K562 (cell line): ENCODE data around the gene CEBPE. TPM values are rescaled to one million over a fixed set of nuclear protein-coding genes. Genes with fewer than 3 reads are reported as not detected.

Experiments
- CSDE1 ChIP-seq, 2 experiments: fragments of 450-650 bp; IDR thresholded peaks; 2 replicates each; pipeline ENCODE4 v1.6.1; 2016; ENCODE audit warnings: mild to moderate bottlenecking in 1 of 2
- FIP1L1 ChIP-seq: fragments of 200-400 bp; formaldehyde crosslinking; IDR thresholded peaks from 2 replicates; pipeline ENCODE4 v1.6.1; 2018; ENCODE audit warnings: mild to moderate bottlenecking, low read depth, low read length; ENCODE audit not compliant: poor library complexity, severe bottlenecking
- HDGF ChIP-seq: fragments of 450-650 bp; IDR thresholded peaks from 2 replicates; pipeline ENCODE4 v1.6.1; 2016
- KLF1 ChIP-seq: fragments of 450-650 bp; IDR thresholded peaks from 2 replicates; pipeline ENCODE4 v1.6.1; 2016; ENCODE audit warnings: missing genetic modification characterization, missing compliant biosample characterization
- NCOA2 ChIP-seq, 2 experiments: fragments of 450-650 bp; IDR thresholded peaks; 2 replicates each; pipeline ENCODE4 v1.6.1; 2018; ENCODE audit warnings: mild to moderate bottlenecking in 2 of 2, moderate library complexity in 1 of 2; ENCODE audit not compliant: partially characterized antibody in 2 of 2
- NFIX ChIP-seq: fragments of 250-450 bp; sonication (Bioruptor Pico); IDR thresholded peaks from 2 replicates; pipeline ENCODE4 v1.4.0; 2020; ENCODE audit warnings: low read depth, mild to moderate bottlenecking, moderate library complexity
- PYGO2 ChIP-seq: fragments of 450-650 bp; IDR thresholded peaks from 2 replicates; pipeline ENCODE4 v1.6.1; 2016; ENCODE audit warnings: mild to moderate bottlenecking, missing genetic modification characterization, moderate library complexity, missing compliant biosample characterization
- RBM17 ChIP-seq: fragments of 200-400 bp; formaldehyde crosslinking; IDR thresholded peaks from 2 replicates; pipeline ENCODE4 v1.6.1; 2017; ENCODE audit warnings: low read depth, mild to moderate bottlenecking, low read length, borderline replicate concordance
- SAP30 ChIP-seq: fragments of 200-600 bp; sonication (generic); IDR thresholded peaks from 2 replicates; pipeline ENCODE4 v1.6.1; 2012; ENCODE audit warnings: borderline replicate concordance, low read depth, mild to moderate bottlenecking, moderate library complexity, low read length, control low read depth, inconsistent platforms; ENCODE audit not compliant: insufficient read depth, poor library complexity, severe bottlenecking
- SNIP1 ChIP-seq: fragments of 450-650 bp; IDR thresholded peaks from 2 replicates; pipeline ENCODE4 v1.7.1; 2017; ENCODE audit warnings: low read depth, mild to moderate bottlenecking
- SRSF3 ChIP-seq: fragments of 200-400 bp; formaldehyde crosslinking; IDR thresholded peaks from 2 replicates; pipeline ENCODE4 v1.6.1; 2016; ENCODE audit warnings: mild to moderate bottlenecking, low read length, moderate library complexity; ENCODE audit not compliant: insufficient read depth
- ZNF121 ChIP-seq: sonication (generic); formaldehyde crosslinking; conservative IDR thresholded peaks from 2 replicates; pipeline ENCODE4 v1.8.0; 2022; ENCODE audit warnings: missing genetic modification reagents
- ZNF165 ChIP-seq: fragments of 250-450 bp; sonication (Bioruptor Pico); IDR thresholded peaks from 2 replicates; pipeline ENCODE4 v1.4.0; 2020; ENCODE audit warnings: borderline replicate concordance
- ZNF3 ChIP-seq: fragments of 250-450 bp; sonication (Bioruptor Pico); IDR thresholded peaks from 2 replicates; pipeline ENCODE4 v1.5.0; 2021; ENCODE audit warnings: mild to moderate bottlenecking, moderate library complexity
- ZNF561 ChIP-seq: fragments of 450-650 bp; formaldehyde crosslinking; conservative IDR thresholded peaks from 2 replicates; pipeline ENCODE4 v1.4.0; 2020; ENCODE audit warnings: mild to moderate bottlenecking, moderate library complexity
- polyA plus RNA-seq, 8 experiments: library from polyadenylated mRNA; depleted of rRNA in 4 of 8; stranded (reverse) in 5 of 8; unstranded in 3 of 8; fragments of >200 nt; fragmentation: Nextera tagmentation in 2 of 8; fragmentation: Illumina TruSeq in 1 of 8; extraction: Ambion mirVana in 2 of 8; extraction: Trizol in 1 of 8; gene quantifications; 2 replicates each; pipeline versions ENCODE4 v1.2.1 to v1.2.3, GENCODE V29; 2011 to 2014; ENCODE audit warnings: inconsistent platforms in 1 of 8, missing spikeins in 1 of 8
- total RNA-seq, 7 experiments: library from RNA; depleted of rRNA in 6 of 7; stranded (reverse); fragments of >200 nt in 6 of 7; fragmentation: Illumina TruSeq in 2 of 7; extraction: Trizol in 2 of 7; gene quantifications; 2 replicates each; pipeline versions ENCODE4 v1.2.1 to v1.2.3, GENCODE V29; 2011 to 2021; ENCODE audit warnings: low replicate concordance in 1 of 7
- TF ChIP-seq, protein P1 (sequence below): fragments of 250-450 bp; sonication (Bioruptor Pico); IDR thresholded peaks from 2 replicates; pipeline ENCODE4 v1.8.0; 2022; ENCODE audit warnings: inconsistent platforms
- TF ChIP-seq, protein P2 (sequence below): fragments of 450-650 bp; formaldehyde crosslinking; IDR thresholded peaks from 2 replicates; pipeline ENCODE4 v1.4.0; 2022; ENCODE audit warnings: missing genetic modification characterization
- TF ChIP-seq, protein P3 (sequence below): fragments of 450-650 bp; formaldehyde crosslinking; IDR thresholded peaks from 2 replicates; pipeline ENCODE4 v1.4.0; 2022; ENCODE audit warnings: missing genetic modification characterization
- TF ChIP-seq, protein P4 (sequence below): sonication (generic); formaldehyde crosslinking; IDR thresholded peaks from 2 replicates; pipeline ENCODE4 v1.5.0; 2020; ENCODE audit warnings: missing genetic modification reagents
- TF ChIP-seq, protein P5 (sequence below), 3 experiments: fragments of 200-800 bp in 1 of 3; sonication (Bioruptor generic) in 1 of 3; sonication (generic) in 1 of 3; formaldehyde crosslinking in 1 of 3; IDR thresholded peaks; 2 replicates each; pipeline versions ENCODE4 v1.6.1 to v1.8.0; 2016 to 2022; ENCODE audit warnings: mild to moderate bottlenecking in 2 of 3, missing compliant biosample characterization in 2 of 3, missing genetic modification characterization in 2 of 3, missing genetic modification reagents in 1 of 3

The CEBPE gene
- total and polyA plus RNA-seq, 9 of the 15 experiments (the other 6 are each of a cell fraction or from before 2014, with no cell fraction given) = 0.09 to 0.15 (median 0.13) TPM; not detected in 6

DNA sequence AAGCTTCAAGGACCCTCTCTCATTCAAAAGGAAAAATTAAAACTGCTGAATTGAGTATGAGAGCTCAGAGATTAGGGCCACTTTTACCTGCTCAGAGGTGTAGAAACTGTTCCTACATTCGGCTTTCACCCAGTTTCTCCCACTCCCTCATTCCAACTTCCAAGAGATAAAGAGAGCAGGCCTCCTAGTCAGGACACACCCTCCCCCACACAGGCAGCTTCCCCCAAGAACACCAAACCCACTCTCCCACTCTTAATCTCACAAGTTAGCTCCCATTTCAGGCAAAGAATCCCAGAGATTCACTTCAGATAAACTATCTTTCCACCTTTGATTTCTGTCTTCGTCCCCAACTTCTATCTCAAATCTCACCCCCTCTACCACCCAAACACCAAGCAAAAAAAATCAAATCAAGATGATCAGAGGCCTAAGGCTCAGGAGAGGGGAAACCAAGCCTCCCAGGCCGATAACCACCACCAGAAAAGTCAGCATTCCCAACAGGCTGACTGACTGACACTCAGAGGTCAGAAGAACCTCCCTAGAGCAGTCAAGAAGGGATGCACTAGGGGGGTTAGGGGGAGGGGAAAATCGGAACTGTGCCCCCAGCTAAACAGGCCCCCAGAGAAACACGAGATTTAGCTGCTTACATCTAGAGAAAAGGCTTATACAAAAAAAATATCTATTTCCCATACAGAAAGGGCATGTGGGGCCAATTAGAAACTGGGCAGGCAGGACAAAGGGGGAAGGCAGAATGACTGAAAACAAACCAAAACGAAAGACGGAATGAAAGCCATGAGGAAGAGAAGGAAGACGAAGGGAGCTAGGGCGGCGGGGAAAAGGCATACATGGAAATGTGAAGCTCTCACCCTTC lies 48.6 kb downstream of the CEBPE start (continued):
- TF ChIP-seq SNIP1 (no peak), PYGO2 (tag) (no peak), ZNF561 (CRISPR knock-in tag) (no peak), NFIX (no peak), SAP30 (no peak), HDGF (0 out of 2 replicates have a peak, but pooled peaks have one; percentile 23), ZNF3 (no peak), ZNF121 (CRISPR knock-in tag) (no peak), SRSF3 (no peak), CSDE1 (IDR thresholded peaks at IDR 0.05) (no peak), FIP1L1 (no peak), NCOA2 (IDR thresholded peaks at IDR 0.05; ENCODE audit: partially characterized antibody in 2 of 2) (no peak), KLF1 (no peak), ZNF165 (no peak), RBM17 (no peak)
- TF ChIP-seq, protein P1, sequence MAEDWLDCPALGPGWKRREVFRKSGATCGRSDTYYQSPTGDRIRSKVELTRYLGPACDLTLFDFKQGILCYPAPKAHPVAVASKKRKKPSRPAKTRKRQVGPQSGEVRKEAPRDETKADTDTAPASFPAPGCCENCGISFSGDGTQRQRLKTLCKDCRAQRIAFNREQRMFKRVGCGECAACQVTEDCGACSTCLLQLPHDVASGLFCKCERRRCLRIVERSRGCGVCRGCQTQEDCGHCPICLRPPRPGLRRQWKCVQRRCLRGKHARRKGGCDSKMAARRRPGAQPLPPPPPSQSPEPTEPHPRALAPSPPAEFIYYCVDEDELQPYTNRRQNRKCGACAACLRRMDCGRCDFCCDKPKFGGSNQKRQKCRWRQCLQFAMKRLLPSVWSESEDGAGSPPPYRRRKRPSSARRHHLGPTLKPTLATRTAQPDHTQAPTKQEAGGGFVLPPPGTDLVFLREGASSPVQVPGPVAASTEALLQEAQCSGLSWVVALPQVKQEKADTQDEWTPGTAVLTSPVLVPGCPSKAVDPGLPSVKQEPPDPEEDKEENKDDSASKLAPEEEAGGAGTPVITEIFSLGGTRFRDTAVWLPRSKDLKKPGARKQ (CRISPR knock-in tag) = no peak
- TF ChIP-seq, protein P2, sequence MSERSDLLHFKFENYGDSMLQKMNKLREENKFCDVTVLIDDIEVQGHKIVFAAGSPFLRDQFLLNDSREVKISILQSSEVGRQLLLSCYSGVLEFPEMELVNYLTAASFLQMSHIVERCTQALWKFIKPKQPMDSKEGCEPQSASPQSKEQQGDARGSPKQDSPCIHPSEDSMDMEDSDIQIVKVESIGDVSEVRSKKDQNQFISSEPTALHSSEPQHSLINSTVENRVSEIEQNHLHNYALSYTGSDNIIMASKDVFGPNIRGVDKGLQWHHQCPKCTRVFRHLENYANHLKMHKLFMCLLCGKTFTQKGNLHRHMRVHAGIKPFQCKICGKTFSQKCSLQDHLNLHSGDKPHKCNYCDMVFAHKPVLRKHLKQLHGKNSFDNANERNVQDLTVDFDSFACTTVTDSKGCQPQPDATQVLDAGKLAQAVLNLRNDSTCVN = 0 out of 2 replicates have a peak, but pooled peaks have one; percentile 33
- TF ChIP-seq, protein P3, sequence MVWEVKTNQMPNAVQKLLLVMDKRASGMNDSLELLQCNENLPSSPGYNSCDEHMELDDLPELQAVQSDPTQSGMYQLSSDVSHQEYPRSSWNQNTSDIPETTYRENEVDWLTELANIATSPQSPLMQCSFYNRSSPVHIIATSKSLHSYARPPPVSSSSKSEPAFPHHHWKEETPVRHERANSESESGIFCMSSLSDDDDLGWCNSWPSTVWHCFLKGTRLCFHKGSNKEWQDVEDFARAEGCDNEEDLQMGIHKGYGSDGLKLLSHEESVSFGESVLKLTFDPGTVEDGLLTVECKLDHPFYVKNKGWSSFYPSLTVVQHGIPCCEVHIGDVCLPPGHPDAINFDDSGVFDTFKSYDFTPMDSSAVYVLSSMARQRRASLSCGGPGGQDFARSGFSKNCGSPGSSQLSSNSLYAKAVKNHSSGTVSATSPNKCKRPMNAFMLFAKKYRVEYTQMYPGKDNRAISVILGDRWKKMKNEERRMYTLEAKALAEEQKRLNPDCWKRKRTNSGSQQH = peak; percentile 8; the same call in 1 of the 2 replicates
- TF ChIP-seq, protein P4, sequence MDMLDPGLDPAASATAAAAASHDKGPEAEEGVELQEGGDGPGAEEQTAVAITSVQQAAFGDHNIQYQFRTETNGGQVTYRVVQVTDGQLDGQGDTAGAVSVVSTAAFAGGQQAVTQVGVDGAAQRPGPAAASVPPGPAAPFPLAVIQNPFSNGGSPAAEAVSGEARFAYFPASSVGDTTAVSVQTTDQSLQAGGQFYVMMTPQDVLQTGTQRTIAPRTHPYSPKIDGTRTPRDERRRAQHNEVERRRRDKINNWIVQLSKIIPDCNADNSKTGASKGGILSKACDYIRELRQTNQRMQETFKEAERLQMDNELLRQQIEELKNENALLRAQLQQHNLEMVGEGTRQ (CRISPR knock-in tag) = no peak
- TF ChIP-seq, protein P5, sequence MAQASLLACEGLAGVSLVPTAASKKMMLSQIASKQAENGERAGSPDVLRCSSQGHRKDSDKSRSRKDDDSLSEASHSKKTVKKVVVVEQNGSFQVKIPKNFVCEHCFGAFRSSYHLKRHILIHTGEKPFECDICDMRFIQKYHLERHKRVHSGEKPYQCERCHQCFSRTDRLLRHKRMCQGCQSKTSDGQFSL (CRISPR knock-in tag; IDR thresholded peaks at IDR 0.05) = 0 out of 2 replicates have a peak, but pooled peaks have one; percentile 7
- TF ChIP-seq, protein P5 (tag; IDR thresholded peaks at IDR 0.05) = no peak
